ENCODE data around the gene CALCB. TPM values are rescaled to one million over a fixed set of nuclear protein-coding genes. Genes with fewer than 3 reads are reported as not detected.
"Not testable (repeated sequence)": the region's sequence is repeated elsewhere in the genome, so short reads cannot be mapped to it uniquely, and the experiment has no call there.

CALCB gene
- total and polyA plus RNA-seq, 4 donors = 0.02 to 1.2 (median 0.39) TPM

GRCh38 chr11:15062599-15062998 lies 10.8 kb upstream of the CALCB start:
- 85% methylated on average over 9 of the region's 9 CpGs for WGBS
- Histone ChIP-seq H3K9me3 (ENCODE audit: control insufficient read depth in 4 of 4, low read length in 3 of 4) (no peaks in the 10 kb centered on the region), H3K4me3 (ENCODE audit: low read depth in 1 of 3, low read length in 3 of 3) (no peak overlapping the region), H3K27ac (ENCODE audit: low read depth in 1 of 2, low read length in 2 of 2) (no peak overlapping the region), H3K9ac (ENCODE audit: low read depth in 1 of 2, low read length in 2 of 2) (no peak overlapping the region), H3K27me3 (ENCODE audit: control insufficient read depth in 4 of 4, insufficient read depth in 4 of 4, low read length in 3 of 4) (no peaks in the 10 kb centered on the region), H3K36me3 (ENCODE audit: control insufficient read depth in 4 of 4, insufficient read depth in 3 of 4, low read depth in 1 of 4, low read length in 3 of 4) (no peaks in the 10 kb centered on the region), H3K4me1 (ENCODE audit: control insufficient read depth in 4 of 4, insufficient read depth in 4 of 4, low read length in 3 of 4) (no peaks in the 10 kb centered on the region)
- TF ChIP-seq SP1 (IDR thresholded peaks at IDR 0.05) (no peak), HNF4G (IDR thresholded peaks at IDR 0.05) (no peak), RAD21 (IDR thresholded peaks at IDR 0.05) (no peak), EGR1 (IDR thresholded peaks at IDR 0.05; ENCODE audit: low read depth in 2 of 2) (no peak), ATF3 (IDR thresholded peaks at IDR 0.05) (no peak), NR2F2 (IDR thresholded peaks at IDR 0.05) (no peak), FOXA2 (IDR thresholded peaks at IDR 0.05) (no peak), ZBTB33 (IDR thresholded peaks at IDR 0.05) (no peak), REST (IDR thresholded peaks at IDR 0.05) (no peak), JUND (IDR thresholded peaks at IDR 0.05) (no peak), MAX (IDR thresholded peaks at IDR 0.05) (no peak), RXRA (IDR thresholded peaks at IDR 0.05) (no peak), CTCF (IDR thresholded peaks at IDR 0.05; ENCODE audit: low read depth, low read length, missing input control) (no peak), HNF4A (conservative IDR thresholded peaks at IDR 0.05) (no peak), TAF1 (conservative IDR thresholded peaks at IDR 0.05) (no peak), GABPA (IDR thresholded peaks at IDR 0.05 in 1 of 2, conservative IDR thresholded peaks at IDR 0.05 in 1 of 2) (no peak), YY1 (IDR thresholded peaks at IDR 0.05) (no peak)
- no peak for DNase-seq (ENCODE audit: low spot score)

GRCh38 chr11:15069751-15070150 lies 3.6 kb upstream of the CALCB start:
- H3K9me3 ChIP-seq (ENCODE audit: control insufficient read depth in 4 of 4, low read length in 3 of 4); H3K27ac ChIP-seq (ENCODE audit: low read depth in 1 of 2, low read length in 2 of 2); H3K27me3 ChIP-seq (ENCODE audit: control insufficient read depth in 4 of 4, insufficient read depth in 4 of 4, low read length in 3 of 4); DNase-seq (ENCODE audit: low spot score); H3K9ac ChIP-seq (ENCODE audit: low read depth in 1 of 2, low read length in 2 of 2); H3K36me3 ChIP-seq (ENCODE audit: control insufficient read depth in 4 of 4, insufficient read depth in 3 of 4, low read depth in 1 of 4, low read length in 3 of 4); H3K4me3 ChIP-seq (ENCODE audit: low read depth in 1 of 3, low read length in 3 of 3): not testable (repeated sequence)
- WGBS = 84% methylated on average over 7 of the region's 7 CpGs
- peaks cover 9 to 18% (median 17%) of the 10 kb centered on the region in 4 donors for H3K4me1 ChIP-seq (ENCODE audit: control insufficient read depth in 4 of 4, insufficient read depth in 4 of 4, low read length in 3 of 4)

Data from liver (tissue), 9 donors.